Common myeloid progenitor, CD34-positive (primary cell): Measurements from ENCODE around the gene B4GALT6.
A peak's percentile ranks its signal among the peaks of the same experiment; 100 is the strongest.

Experiments used
- CTCF ChIA-PET: fragments of 350-600 bp; sonication (Branson Sonifier 250); formaldehyde crosslinking; loops from one replicate; lab custom pipeline; 2021; ENCODE audit warnings: antibody characterized with exemption; lab: Charles Lee
- POLR2A ChIA-PET: fragments of 350-600 bp; sonication (Branson Sonifier 250); formaldehyde crosslinking; loops from one replicate; lab custom pipeline; 2021; ENCODE audit warnings: antibody characterized with exemption; lab: Charles Lee
- DNase-seq, 3 donors: peaks; one replicate each; pipeline versions ENCODE4 v3.0.0 to v3.0.0-alpha.2; 2013
- H3K27ac ChIP-seq, 2 experiments: 1 replicate in 1 of 2; 2 replicates in 1 of 2; pipeline ENCODE4 v1.7.0; 2013; ENCODE audit warnings: inconsistent platforms in 2 of 2, low read length in 2 of 2, mild to moderate bottlenecking in 2 of 2, low read depth in 1 of 2, moderate library complexity in 1 of 2; ENCODE audit not compliant: severe bottlenecking in 2 of 2, insufficient read depth in 1 of 2, poor library complexity in 1 of 2
- H3K27me3 ChIP-seq, 5 experiments: replicated peaks in 2 of 5; 1 replicate in 3 of 5; 2 replicates in 2 of 5; pipeline versions ENCODE4 v1.6.1 to v1.7.0; 2013; ENCODE audit warnings: low read length in 4 of 5, mild to moderate bottlenecking in 2 of 5, moderate library complexity in 2 of 5, inconsistent platforms in 1 of 5; ENCODE audit not compliant: insufficient read depth in 5 of 5, control insufficient read depth in 4 of 5
- H3K36me3 ChIP-seq, 4 experiments: 1 replicate in 2 of 4; 2 replicates in 2 of 4; pipeline versions ENCODE4 v1.6.1 to v1.7.0; 2013; ENCODE audit warnings: low read length in 3 of 4, control low read depth in 1 of 4, mild to moderate bottlenecking in 1 of 4; ENCODE audit not compliant: control insufficient read depth in 4 of 4, insufficient read depth in 4 of 4
- H3K4me1 ChIP-seq, 4 experiments: 1 replicate in 3 of 4; 2 replicates in 1 of 4; pipeline versions ENCODE4 v1.6.1 to v1.7.1; 2013; ENCODE audit warnings: low read length in 3 of 4, mild to moderate bottlenecking in 3 of 4, control low read depth in 1 of 4, inconsistent platforms in 1 of 4, moderate library complexity in 1 of 4; ENCODE audit not compliant: control insufficient read depth in 4 of 4, insufficient read depth in 4 of 4; ENCODE audit errors: control extremely low read depth in 1 of 4
- H3K4me3 ChIP-seq, 7 experiments: 1 replicate in 4 of 7; 2 replicates in 3 of 7; pipeline versions ENCODE4 v1.5.1 to v1.7.0; 2013; ENCODE audit warnings: mild to moderate bottlenecking in 7 of 7, low read length in 6 of 7, moderate library complexity in 6 of 7, inconsistent platforms in 2 of 7, low read depth in 2 of 7, control low read depth in 1 of 7; ENCODE audit not compliant: insufficient read depth in 4 of 7, control insufficient read depth in 1 of 7; ENCODE audit errors: extremely low read depth in 1 of 7
- H3K9me3 ChIP-seq, 5 experiments: 1 replicate in 4 of 5; 2 replicates in 1 of 5; pipeline versions ENCODE4 v1.6.1 to v1.7.1; 2013; ENCODE audit warnings: low read length in 4 of 5, mild to moderate bottlenecking in 2 of 5, inconsistent platforms in 1 of 5, low read depth in 1 of 5, moderate library complexity in 1 of 5; ENCODE audit not compliant: control insufficient read depth in 4 of 5, insufficient read depth in 2 of 5; ENCODE audit errors: control extremely low read depth in 1 of 5
- WGBS: methylation state at CpG from one replicate; pipeline ENCODE4 v1.1.5; 2013; ENCODE audit not compliant: insufficient coverage; 5-methylcytosine and 5-hydroxymethylcytosine counted together

Gene B4GALT6

DNA sequence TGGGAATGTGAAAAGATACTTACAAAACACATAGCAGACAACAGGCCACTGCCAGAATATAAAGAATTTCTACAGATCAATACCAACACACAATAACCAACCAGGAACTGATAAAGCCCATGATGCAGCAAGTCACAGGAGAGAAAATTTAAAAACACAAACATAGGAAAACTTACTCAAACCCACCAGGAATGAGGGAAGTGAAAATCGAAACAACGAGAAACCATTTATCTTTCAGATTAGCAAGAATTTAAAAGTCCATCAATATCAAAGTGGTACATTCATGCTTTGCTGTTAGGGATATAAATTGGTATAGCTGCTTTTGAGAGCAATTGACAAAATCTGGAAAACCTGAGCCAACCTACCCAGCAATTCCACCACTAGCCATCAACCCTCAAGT is 27.6 kb downstream of the B4GALT6 start:
- H3K9me3 ChIP-seq, result peaks cover 0 to 5% (median 0%) of the 10 kb centered on the region in 5 experiments
- H3K4me3 ChIP-seq, result no peak overlapping the region
- POLR2A ChIA-PET, result no interaction called here
- CTCF ChIA-PET, result interaction anchor here (1.0 kb wide), 1 partner anchor 16 kb away, joined by 5 read pairs; no protein-coding TSS in a partner anchor
- no peak for DNase-seq
- peaks cover 11 to 47% (median 37%) of the 10 kb centered on the region in 4 experiments for H3K4me1 ChIP-seq
- H3K27ac ChIP-seq, result no peak overlapping the region
- no peaks in the 10 kb centered on the region for H3K27me3 ChIP-seq
- WGBS, result no CpG with 5 or more reads among the region's 2 CpGs
- H3K36me3 ChIP-seq, result peaks cover 0 to 21% (median 15%) of the 10 kb centered on the region in 4 experiments

DNA sequence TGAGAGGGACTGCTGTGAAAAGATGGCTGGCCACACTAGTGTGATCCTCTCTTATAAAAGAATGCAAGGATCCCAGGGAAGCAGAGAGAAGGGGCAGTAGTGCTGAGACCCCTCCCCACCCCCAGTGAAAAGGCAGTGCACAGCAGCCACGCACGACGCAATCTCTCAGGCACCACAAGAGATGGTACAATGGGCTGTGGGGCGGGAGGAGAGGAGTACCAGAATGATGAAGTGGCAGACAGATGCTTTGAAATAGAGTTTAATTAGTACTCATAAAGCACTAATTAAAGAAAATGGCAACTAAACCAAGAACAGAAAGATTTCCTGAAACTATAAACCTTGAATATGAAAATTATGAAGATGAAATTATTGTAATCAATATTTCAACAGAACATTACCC is 29.0 kb downstream of the B4GALT6 start:
- H3K4me3 ChIP-seq, result no peak overlapping the region
- no peaks in the 10 kb centered on the region for H3K27me3 ChIP-seq
- ChIA-PET POLR2A (no interaction called here), CTCF (interaction anchor here (1.0 kb wide), 1 partner anchor 13 kb away, joined by 3 read pairs; no protein-coding TSS in a partner anchor)
- H3K9me3 ChIP-seq, result no peaks in the 10 kb centered on the region
- peak in 2 of 3 donors; percentile 59 to 65 for DNase-seq
- H3K36me3 ChIP-seq, result peaks cover 0 to 15% (median 10%) of the 10 kb centered on the region in 4 experiments
- H3K27ac ChIP-seq, result no peak overlapping the region
- peaks cover 15 to 61% (median 51%) of the 10 kb centered on the region in 4 experiments for H3K4me1 ChIP-seq
- no CpG with 5 or more reads among the region's 4 CpGs for WGBS

DNA sequence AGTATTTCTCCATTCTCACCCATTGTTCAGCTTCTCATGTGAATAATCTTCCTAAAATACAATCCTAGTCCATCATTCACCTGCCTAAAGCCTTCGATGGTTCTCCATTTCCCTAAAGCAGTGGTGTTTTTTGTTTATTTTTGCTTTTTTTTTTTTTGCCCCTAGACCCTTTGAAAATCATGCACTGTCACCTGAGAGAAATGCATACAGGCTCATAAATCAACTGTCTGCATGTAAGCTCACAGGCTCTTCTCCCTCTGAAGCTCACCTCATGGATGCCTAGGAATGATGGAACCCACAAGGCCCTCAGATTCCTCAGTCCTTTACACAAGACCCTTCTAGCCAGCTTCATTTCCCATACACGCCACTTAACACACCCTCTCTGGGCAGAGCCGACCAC is 31.5 kb downstream of the B4GALT6 start:
- 100% methylated on average over 2 of the region's 3 CpGs for WGBS
- Histone ChIP-seq H3K36me3 (peaks cover 0 to 15% (median 10%) of the 10 kb centered on the region in 4 experiments), H3K27ac (peak overlapping the region in 1 of 2 experiments; percentile 73), H3K9me3 (no peaks in the 10 kb centered on the region), H3K27me3 (no peaks in the 10 kb centered on the region), H3K4me1 (peaks cover 9 to 56% (median 49%) of the 10 kb centered on the region in 4 experiments), H3K4me3 (peak overlapping the region in 2 of 7 experiments; percentile 42)
- ChIA-PET CTCF (interaction anchor here (0.9 to 2.5 kb wide), 4 partner anchors 8 to 26 kb away, joined by 3 to 6 read pairs (median 4); no protein-coding TSS in a partner anchor), POLR2A (no interaction called here)
- DNase-seq, result peak in 1 of 3 donors; percentile 51

DNA sequence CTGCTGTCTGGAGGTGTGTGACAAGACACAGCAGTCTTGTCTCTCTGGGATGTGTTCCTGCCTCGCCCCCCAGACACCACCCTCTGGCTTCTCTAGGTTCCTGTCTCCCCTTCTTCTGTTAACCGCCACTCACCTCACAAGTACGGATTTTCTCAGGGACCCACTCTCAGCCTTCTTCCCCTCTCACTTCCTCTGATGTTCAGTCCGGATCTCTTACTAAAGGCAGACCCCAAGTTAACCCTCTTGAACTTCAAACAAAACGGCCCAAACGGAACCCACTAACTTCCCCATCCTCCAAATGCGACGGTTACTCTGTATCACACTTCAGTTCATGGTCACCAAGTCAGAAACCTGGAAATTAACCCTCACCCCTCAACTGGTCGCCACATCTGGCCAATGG is 32.0 kb downstream of the B4GALT6 start:
- H3K36me3 ChIP-seq, result peaks cover 4 to 18% (median 12%) of the 10 kb centered on the region in 4 experiments
- WGBS, result 2% methylated on average over 9 of the region's 9 CpGs
- peak; percentile 43 to 84 (median 80) for DNase-seq
- H3K4me3 ChIP-seq, result peak overlapping the region in 3 of 7 experiments; percentile 16 to 42 (median 42)
- ChIA-PET CTCF (interaction anchor here (0.9 to 2.9 kb wide), 5 partner anchors 8 to 27 kb away, joined by 3 to 17 read pairs (median 4); no protein-coding TSS in a partner anchor), POLR2A (interaction anchor here (0.8 kb wide), 1 partner anchor 33 kb away, joined by 3 read pairs; no protein-coding TSS in a partner anchor)
- H3K9me3 ChIP-seq, result no peaks in the 10 kb centered on the region
- no peaks in the 10 kb centered on the region for H3K27me3 ChIP-seq
- H3K4me1 ChIP-seq, result peaks cover 9 to 61% (median 49%) of the 10 kb centered on the region in 4 experiments
- H3K27ac ChIP-seq, result peak overlapping the region in 1 of 2 experiments; percentile 73

DNA sequence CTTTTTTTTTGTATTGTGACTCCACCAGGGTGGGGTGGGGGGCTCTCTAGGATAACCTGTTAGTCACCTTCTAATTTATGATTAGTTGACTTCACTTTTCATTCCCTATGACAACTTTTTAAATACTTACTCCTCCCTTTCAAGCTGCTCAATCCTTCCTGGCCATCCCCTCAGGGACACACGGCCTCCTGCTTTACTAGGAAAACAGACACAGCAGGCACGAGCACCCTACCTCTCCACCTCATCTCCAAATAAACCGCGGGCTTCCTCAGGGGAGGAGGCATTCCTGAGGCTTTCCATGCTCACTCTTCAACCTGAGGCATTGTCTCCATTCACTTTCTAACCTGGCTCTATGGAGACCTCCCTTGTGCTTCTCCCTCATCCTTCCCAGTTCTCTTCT is 33.0 kb downstream of the B4GALT6 start:
- H3K4me3 ChIP-seq, result no peak overlapping the region
- peaks cover 9 to 68% (median 56%) of the 10 kb centered on the region in 4 experiments for H3K4me1 ChIP-seq
- H3K27ac ChIP-seq, result peak overlapping the region in 1 of 2 experiments; percentile 32
- no peaks in the 10 kb centered on the region for H3K9me3 ChIP-seq
- peaks cover 4 to 18% (median 7%) of the 10 kb centered on the region in 4 experiments for H3K36me3 ChIP-seq
- ChIA-PET CTCF (interaction anchor here (1.0 to 2.9 kb wide), 4 partner anchors 11 to 15 kb away, joined by 3 to 17 read pairs (median 4); no protein-coding TSS in a partner anchor), POLR2A (interaction anchor here (0.8 to 1.2 kb wide), 2 partner anchors 10 to 34 kb away, joined by 3 read pairs; no protein-coding TSS in a partner anchor)
- H3K27me3 ChIP-seq, result no peaks in the 10 kb centered on the region
- WGBS, result 96% methylated on average over 4 of the region's 4 CpGs
- DNase-seq, result no peak

DNA sequence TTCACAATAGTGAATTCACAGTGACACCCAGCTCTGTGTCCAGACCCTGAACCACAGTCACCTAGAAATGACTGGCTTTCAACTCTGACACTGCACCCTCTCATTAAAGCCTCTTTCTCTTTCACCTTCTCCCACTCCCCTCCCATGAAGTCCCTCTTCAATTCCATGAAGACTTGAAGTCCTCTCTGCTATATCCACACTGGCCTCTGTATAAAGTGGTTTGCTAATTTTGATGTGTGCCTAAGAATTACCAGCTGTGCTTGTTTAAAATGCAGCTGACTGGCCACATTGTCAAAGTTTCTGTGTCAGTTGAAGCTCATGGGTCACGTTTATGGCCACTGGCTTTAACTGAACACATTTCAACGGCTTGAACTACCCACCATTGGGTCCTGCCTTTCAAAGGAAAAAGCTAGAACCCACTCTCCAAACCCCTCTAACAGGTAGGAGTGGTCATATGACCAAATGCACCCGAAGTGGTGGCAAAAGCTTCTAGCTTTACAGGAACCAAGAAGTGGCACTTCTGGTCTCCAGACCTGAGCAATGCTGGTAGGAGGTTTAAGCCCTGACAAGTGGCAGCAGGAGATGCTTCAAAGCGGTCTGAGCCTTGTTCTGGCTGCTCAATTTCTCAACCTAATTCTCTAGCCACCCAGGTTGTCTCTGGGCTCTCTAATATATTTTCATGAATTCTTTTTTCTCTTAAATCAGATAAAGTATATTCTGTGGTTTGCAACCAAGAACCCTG is 34.2 kb downstream of the B4GALT6 start:
- 48% methylated on average over 3 of the region's 4 CpGs for WGBS
- CTCF ChIA-PET, result interaction anchor here (0.7 to 2.9 kb wide), 9 partner anchors 9 to 87 kb away, joined by 3 to 17 read pairs (median 4); no protein-coding TSS in a partner anchor

More for the DNA sequence above, 34.2 kb downstream of the B4GALT6 start:
- Histone ChIP-seq H3K4me3 (peak overlapping the region in 1 of 7 experiments; percentile 23), H3K4me1 (peaks cover 9 to 79% (median 57%) of the 10 kb centered on the region in 4 experiments), H3K36me3 (peaks cover 4 to 14% (median 5%) of the 10 kb centered on the region in 4 experiments), H3K27ac (peak overlapping the region in 1 of 2 experiments; percentile 10), H3K27me3 (no peaks in the 10 kb centered on the region), H3K9me3 (no peaks in the 10 kb centered on the region)
- DNase-seq, result peak in 1 of 3 donors; percentile 19
- POLR2A ChIA-PET, result interaction anchor here (1.0 to 1.2 kb wide), 2 partner anchors 9 to 15 kb away, joined by 3 read pairs; no protein-coding TSS in a partner anchor
